ENCODE measurements around the gene TSPAN10. TPM values are rescaled to one million over a fixed set of nuclear protein-coding genes. Genes with fewer than 3 reads are reported as not detected.

Gene TSPAN10
- total RNA-seq, 1 donor from 2014 or later = 0.24 TPM

- intact Hi-C loops (cut with DNase I) = no loop called here
- ATAC-seq (peak; percentile 65), DNase-seq (ENCODE audit: missing footprints) (no peak)
Measured at GRCh38 chr17:81621494-81622130, 15.4 kb upstream of the TSPAN10 start.

GRCh38 chr17:81630274-81630673 lies 6.7 kb upstream of the TSPAN10 start:
- ATAC-seq (no peak), DNase-seq (ENCODE audit: missing footprints) (no peak)
- intact Hi-C loops (cut with DNase I) = no loop called here

GRCh38 chr17:81631482-81631881 lies 5.5 kb upstream of the TSPAN10 start:
- intact Hi-C loops (cut with DNase I) = no loop called here
- no peak for DNase-seq (ENCODE audit: missing footprints)
- no peak for ATAC-seq

- DNase-seq (ENCODE audit: missing footprints) = no peak
- no peak for ATAC-seq
- intact Hi-C loops (cut with DNase I) = loop anchor here (5.0 kb wide), 1 partner anchor 47 kb away; the partner anchor contains the start of genes ARL16 and HGS
Measured at GRCh38 chr17:81635431-81635830, 1.6 kb upstream of the TSPAN10 start.

GRCh38 chr17:81635973-81636504 lies 957 bp upstream of the TSPAN10 start:
- intact Hi-C loops (cut with DNase I) = loop anchor here (5.0 kb wide), 1 partner anchor 46 kb away; the partner anchor contains the start of genes ARL16 and HGS
- DNase-seq (ENCODE audit: missing footprints) (no peak), ATAC-seq (no peak)

- intact Hi-C loops (cut with DNase I) = loop anchor here (5.0 kb wide), 1 partner anchor 44 kb away; the partner anchor contains the start of genes ARL16 and HGS
- no peak for ATAC-seq
- no peak for DNase-seq (ENCODE audit: missing footprints)
Measured at GRCh38 chr17:81638683-81639082, 1.7 kb downstream of the TSPAN10 start.

- ATAC-seq (no peak), DNase-seq (ENCODE audit: missing footprints) (no peak)
- intact Hi-C loops (cut with DNase I) = no loop called here
Measured at GRCh38 chr17:81640011-81640410, 3.0 kb downstream of the TSPAN10 start.

GRCh38 chr17:81641825-81642489 lies 5.0 kb downstream of the TSPAN10 start:
- DNase-seq (ENCODE audit: missing footprints) (no peak), ATAC-seq (no peak)
- intact Hi-C loops (cut with DNase I) = no loop called here

- ATAC-seq = no peak
- intact Hi-C loops (cut with DNase I) = no loop called here
- DNase-seq (ENCODE audit: missing footprints) = no peak
Measured at GRCh38 chr17:81644496-81644895, 7.5 kb downstream of the TSPAN10 start.

GRCh38 chr17:81644976-81645952 lies 8.3 kb downstream of the TSPAN10 start:
- ATAC-seq (no peak), DNase-seq (ENCODE audit: missing footprints) (no peak)
- intact Hi-C loops (cut with DNase I) = no loop called here

- DNase-seq (ENCODE audit: missing footprints) = no peak
- no peak for ATAC-seq
- intact Hi-C loops (cut with DNase I) = no loop called here
Measured at GRCh38 chr17:81646869-81647600, 10.0 kb downstream of the TSPAN10 start.

GRCh38 chr17:81647640-81648012 lies 10.6 kb downstream of the TSPAN10 start:
- DNase-seq (ENCODE audit: missing footprints) (no peak), ATAC-seq (no peak)
- intact Hi-C loops (cut with DNase I) = no loop called here

GRCh38 chr17:81648013-81648706 lies 11.2 kb downstream of the TSPAN10 start:
- ATAC-seq (no peak), DNase-seq (ENCODE audit: missing footprints) (no peak)
- intact Hi-C loops (cut with DNase I) = no loop called here

- intact Hi-C loops (cut with DNase I) = no loop called here
- no peak for DNase-seq (ENCODE audit: missing footprints)
- no peak for ATAC-seq
Measured at GRCh38 chr17:81648707-81649085, 11.7 kb downstream of the TSPAN10 start.

GRCh38 chr17:81650951-81651350 lies 14.0 kb downstream of the TSPAN10 start:
- ATAC-seq (no peak), DNase-seq (ENCODE audit: missing footprints) (no peak)
- intact Hi-C loops (cut with DNase I) = no loop called here

- DNase-seq (ENCODE audit: missing footprints) (no peak), ATAC-seq (no peak)
- intact Hi-C loops (cut with DNase I) = no loop called here
Measured at GRCh38 chr17:81651692-81652091, 14.7 kb downstream of the TSPAN10 start.

- no peak for ATAC-seq
- intact Hi-C loops (cut with DNase I) = no loop called here
Measured at GRCh38 chr17:81652906-81653771, 16.1 kb downstream of the TSPAN10 start.

More at GRCh38 chr17:81652906-81653771, 16.1 kb downstream of the TSPAN10 start:
- DNase-seq (ENCODE audit: missing footprints) = no peak

All from Right ventricle myocardium inferior (tissue), 1 donor.